Spleen (tissue), 7 donors: ENCODE results near the gene GCNT3.

Source experiments
- POLR2A ChIP-seq, 3 donors: fragments of 450-650 bp; IDR thresholded peaks; one replicate each; pipeline ENCODE4 v1.5.1; 2017; ENCODE audit warnings: antibody characterized with exemption in 3 of 3, mild to moderate bottlenecking in 1 of 3
- POLR2AphosphoS5 ChIP-seq, 3 donors: sonication (generic); formaldehyde crosslinking; IDR thresholded peaks; one replicate each; pipeline ENCODE4 v1.5.1; 2017; ENCODE audit warnings: antibody characterized with exemption in 3 of 3
- TF ChIP-seq, protein P1 (sequence below), 11 experiments: fragments of 200-600 bp in 7 of 11; fragments of 450-650 bp in 4 of 11; sonication (generic) in 4 of 11; IDR thresholded peaks in 8 of 11; conservative IDR thresholded peaks in 3 of 11; 1 replicate in 7 of 11; 2 replicates in 4 of 11; pipeline versions ENCODE4 v1.4.0 to v1.8.0; 2016 to 2021; ENCODE audit warnings: antibody characterized with exemption in 11 of 11, inconsistent platforms in 4 of 11, mild to moderate bottlenecking in 1 of 11
- donor health status: DM: no; HTN: no; CAD: no; lungs with moderate emphysema.
- donor health status: DM: no; HTN: no; CAD: no.
- donor health status: DM: no; HTN: no; CAD: no.

DNA sequence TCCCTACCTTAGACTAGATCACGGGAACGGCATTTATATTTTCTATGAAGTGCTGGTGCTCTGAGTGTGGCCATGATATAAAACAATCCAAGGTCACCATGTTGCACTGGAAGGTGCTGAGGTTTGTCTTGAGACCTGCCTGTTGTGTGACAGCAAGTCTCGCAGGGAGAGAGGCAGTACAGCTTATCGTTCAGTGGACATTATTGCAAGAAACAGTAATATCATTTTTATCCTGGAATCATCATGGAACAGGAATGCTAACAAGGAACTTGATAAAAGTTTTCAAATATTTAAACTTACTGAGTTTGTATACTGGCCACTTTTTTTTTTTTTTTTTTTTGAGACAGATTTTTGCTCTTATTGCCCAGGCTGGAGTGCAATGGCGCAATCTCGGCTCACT is 40.0 kb upstream of the GCNT3 start:
- TF ChIP-seq POLR2A (IDR thresholded peaks at IDR 0.05) (no peak), POLR2AphosphoS5 (IDR thresholded peaks at IDR 0.05) (no peak)
- TF ChIP-seq, protein P1, sequence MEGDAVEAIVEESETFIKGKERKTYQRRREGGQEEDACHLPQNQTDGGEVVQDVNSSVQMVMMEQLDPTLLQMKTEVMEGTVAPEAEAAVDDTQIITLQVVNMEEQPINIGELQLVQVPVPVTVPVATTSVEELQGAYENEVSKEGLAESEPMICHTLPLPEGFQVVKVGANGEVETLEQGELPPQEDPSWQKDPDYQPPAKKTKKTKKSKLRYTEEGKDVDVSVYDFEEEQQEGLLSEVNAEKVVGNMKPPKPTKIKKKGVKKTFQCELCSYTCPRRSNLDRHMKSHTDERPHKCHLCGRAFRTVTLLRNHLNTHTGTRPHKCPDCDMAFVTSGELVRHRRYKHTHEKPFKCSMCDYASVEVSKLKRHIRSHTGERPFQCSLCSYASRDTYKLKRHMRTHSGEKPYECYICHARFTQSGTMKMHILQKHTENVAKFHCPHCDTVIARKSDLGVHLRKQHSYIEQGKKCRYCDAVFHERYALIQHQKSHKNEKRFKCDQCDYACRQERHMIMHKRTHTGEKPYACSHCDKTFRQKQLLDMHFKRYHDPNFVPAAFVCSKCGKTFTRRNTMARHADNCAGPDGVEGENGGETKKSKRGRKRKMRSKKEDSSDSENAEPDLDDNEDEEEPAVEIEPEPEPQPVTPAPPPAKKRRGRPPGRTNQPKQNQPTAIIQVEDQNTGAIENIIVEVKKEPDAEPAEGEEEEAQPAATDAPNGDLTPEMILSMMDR (IDR thresholded peaks at IDR 0.05 in 8 of 11, conservative IDR thresholded peaks at IDR 0.05 in 3 of 11): no peak
